ENCODE results near the gene TMEM131.

DNA sequence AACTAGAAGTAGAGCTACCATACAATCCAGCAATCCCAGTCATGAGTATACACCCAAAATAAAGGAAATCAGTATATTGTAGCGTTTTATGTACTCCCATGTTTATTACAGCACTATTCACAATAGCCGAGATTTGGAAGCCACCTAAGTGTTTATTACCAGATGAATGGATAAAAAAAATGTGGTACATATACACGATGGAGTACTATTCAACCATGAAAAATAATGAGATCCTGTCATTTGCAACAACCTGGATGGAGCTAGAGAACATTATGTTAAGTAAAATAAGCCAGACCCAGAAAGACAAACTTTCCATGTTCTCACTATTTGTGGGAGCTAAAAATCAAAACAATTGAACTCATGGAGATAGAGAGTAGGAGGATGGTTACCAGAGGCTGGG lies 131.9 kb downstream of the TMEM131 start:
- no peak for TF ChIP-seq CTCF (IDR thresholded peaks at IDR 0.05 in 2 of 3, conservative IDR thresholded peaks at IDR 0.05 in 1 of 3; ENCODE audit: control insufficient read depth in 2 of 3, extremely low read depth in 1 of 3, insufficient read depth in 1 of 3, low read depth in 3 of 3, low read length in 3 of 3)
- TF ChIP-seq POLR2A (IDR thresholded peaks at IDR 0.05; ENCODE audit: low read depth, low read length): no peak
- TF ChIP-seq HCFC1 (IDR thresholded peaks at IDR 0.05; ENCODE audit: low read length): no peak
- no peak for TF ChIP-seq CBFB (IDR thresholded peaks at IDR 0.05; ENCODE audit: low read depth)
- TF ChIP-seq MAX (IDR thresholded peaks at IDR 0.05; ENCODE audit: low read depth, low read length): no peak
- no peak for TF ChIP-seq POLR2AphosphoS5 (IDR thresholded peaks at IDR 0.05; ENCODE audit: low read length)

Measured in GM12878 (cell line).